ENCODE results near the gene CHPT1.
"Not testable (repeated sequence)": the region's sequence is repeated elsewhere in the genome, so short reads cannot be mapped to it uniquely, and the experiment has no call there.

CHPT1 gene

DNA sequence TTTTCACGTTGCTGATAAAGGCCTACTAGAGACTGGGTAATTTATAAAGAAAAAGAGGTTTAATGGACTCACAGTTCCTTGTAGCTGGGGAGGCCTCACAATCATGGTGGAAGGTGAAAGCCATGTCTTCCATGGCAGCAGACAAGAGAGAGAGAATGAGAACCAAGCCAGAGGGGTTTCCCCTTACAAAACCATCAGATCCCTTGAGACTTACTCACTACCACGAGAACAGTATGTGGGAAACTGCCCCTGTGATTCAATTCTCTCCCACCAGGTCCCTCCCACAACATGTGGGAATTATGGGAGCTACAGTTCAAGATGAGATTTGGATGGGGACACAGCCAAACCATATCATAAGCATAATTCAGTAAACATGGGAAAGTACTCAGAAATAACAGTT lies 36.8 kb upstream of the CHPT1 start:
- DNase-seq (ENCODE audit: low spot score); H3K27ac ChIP-seq (replicated peaks; ENCODE audit: low read length); H2BK12ac ChIP-seq (ENCODE audit: low read length); H4K91ac ChIP-seq (ENCODE audit: low read depth, low read length, poor library complexity); H2AK5ac ChIP-seq (ENCODE audit: low read depth, low read length); H3K4ac ChIP-seq (ENCODE audit: low read length); H3K4me1 ChIP-seq (ENCODE audit: control insufficient read depth in 2 of 2, insufficient read depth in 1 of 2, low read depth in 1 of 2, low read length in 2 of 2); H4K8ac ChIP-seq (ENCODE audit: low read depth, low read length); H2BK5ac ChIP-seq (ENCODE audit: low read length); H3K36me3 ChIP-seq (replicated peaks in 1 of 2; ENCODE audit: control insufficient read depth in 2 of 2, insufficient read depth in 2 of 2, low read length in 2 of 2); H3K14ac ChIP-seq (ENCODE audit: low read length); H3K4me3 ChIP-seq (ENCODE audit: low read length in 2 of 2); H3K27me3 ChIP-seq (ENCODE audit: control insufficient read depth in 3 of 3, insufficient read depth in 3 of 3, low read depth in 1 of 3, low read length in 3 of 3); H3K9ac ChIP-seq (ENCODE audit: low read depth, low read length, poor library complexity); H2BK120ac ChIP-seq (ENCODE audit: low read depth, low read length); H3K9me3 ChIP-seq (replicated peaks in 1 of 2; ENCODE audit: control insufficient read depth in 2 of 2, insufficient read depth in 1 of 2, low read depth in 1 of 2, low read length in 2 of 2); H3K18ac ChIP-seq (ENCODE audit: low read length); H3K4me2 ChIP-seq (ENCODE audit: insufficient read depth, low read length, poor library complexity, severe bottlenecking); H3K23ac ChIP-seq (ENCODE audit: low read depth, low read length, poor library complexity); H2BK15ac ChIP-seq (ENCODE audit: low read length); H2AFZ ChIP-seq (ENCODE audit: low read length); H3K79me1 ChIP-seq (ENCODE audit: low read depth, low read length): not testable (repeated sequence)
- WGBS, 2 donors (ENCODE audit: extremely low coverage in 2 of 2, insufficient read length in 2 of 2, insufficient replicate concordance in 1 of 2), result no CpG with 5 or more reads among the region's 2 CpGs

DNA sequence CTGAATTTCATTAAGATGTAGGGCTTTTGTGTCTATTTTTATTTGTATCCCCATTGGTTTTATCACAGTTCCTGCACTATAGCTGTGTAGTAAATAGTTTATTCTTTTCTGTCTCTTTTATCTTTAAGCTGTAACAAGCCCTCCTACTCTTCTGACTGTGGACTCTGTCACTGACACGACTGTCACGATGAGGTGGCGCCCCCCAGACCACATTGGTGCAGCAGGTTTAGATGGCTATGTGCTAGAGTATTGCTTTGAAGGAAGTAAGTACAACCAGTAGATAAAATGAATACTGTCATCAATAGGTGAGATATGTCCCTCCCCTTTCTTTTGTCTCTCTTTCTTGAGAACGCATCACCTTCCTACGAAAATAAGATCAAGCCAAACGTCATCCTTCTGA lies 34.1 kb upstream of the CHPT1 start:
- Histone ChIP-seq H2AK5ac (ENCODE audit: low read depth, low read length) (no peak overlapping the region), H4K8ac (ENCODE audit: low read depth, low read length) (no peak overlapping the region), H4K91ac (ENCODE audit: low read depth, low read length, poor library complexity) (no peak overlapping the region), H3K4me2 (ENCODE audit: insufficient read depth, low read length, poor library complexity, severe bottlenecking) (no peak overlapping the region), H3K36me3 (replicated peaks in 1 of 2; ENCODE audit: control insufficient read depth in 2 of 2, insufficient read depth in 2 of 2, low read length in 2 of 2) (no peaks in the 10 kb centered on the region), H2BK5ac (ENCODE audit: low read length) (no peak overlapping the region), H3K23ac (ENCODE audit: low read depth, low read length, poor library complexity) (no peak overlapping the region), H3K4ac (ENCODE audit: low read length) (no peak overlapping the region), H3K9me3 (replicated peaks in 1 of 2; ENCODE audit: control insufficient read depth in 2 of 2, insufficient read depth in 1 of 2, low read depth in 1 of 2, low read length in 2 of 2) (no peaks in the 10 kb centered on the region), H3K4me1 (ENCODE audit: control insufficient read depth in 2 of 2, insufficient read depth in 1 of 2, low read depth in 1 of 2, low read length in 2 of 2) (no peaks in the 10 kb centered on the region), H3K79me1 (ENCODE audit: low read depth, low read length) (no peaks in the 10 kb centered on the region), H3K27ac (replicated peaks; ENCODE audit: low read length) (no peak overlapping the region), H2BK120ac (ENCODE audit: low read depth, low read length) (no peak overlapping the region), H3K9ac (ENCODE audit: low read depth, low read length, poor library complexity) (no peak overlapping the region), H3K14ac (ENCODE audit: low read length) (no peak overlapping the region), H3K4me3 (ENCODE audit: low read length in 2 of 2) (no peak overlapping the region), H2AFZ (ENCODE audit: low read length) (no peak overlapping the region), H2BK15ac (ENCODE audit: low read length) (no peak overlapping the region), H3K18ac (ENCODE audit: low read length) (no peak overlapping the region), H3K27me3 (ENCODE audit: control insufficient read depth in 3 of 3, insufficient read depth in 3 of 3, low read depth in 1 of 3, low read length in 3 of 3) (peaks cover 0 to 3% (median 0%) of the 10 kb centered on the region in 3 experiments), H2BK12ac (ENCODE audit: low read length) (no peak overlapping the region)
- no CpG with 5 or more reads among the region's 6 CpGs for WGBS, 2 donors (ENCODE audit: extremely low coverage in 2 of 2, insufficient read length in 2 of 2, insufficient replicate concordance in 1 of 2)
- no peak for DNase-seq (ENCODE audit: low spot score)

DNA sequence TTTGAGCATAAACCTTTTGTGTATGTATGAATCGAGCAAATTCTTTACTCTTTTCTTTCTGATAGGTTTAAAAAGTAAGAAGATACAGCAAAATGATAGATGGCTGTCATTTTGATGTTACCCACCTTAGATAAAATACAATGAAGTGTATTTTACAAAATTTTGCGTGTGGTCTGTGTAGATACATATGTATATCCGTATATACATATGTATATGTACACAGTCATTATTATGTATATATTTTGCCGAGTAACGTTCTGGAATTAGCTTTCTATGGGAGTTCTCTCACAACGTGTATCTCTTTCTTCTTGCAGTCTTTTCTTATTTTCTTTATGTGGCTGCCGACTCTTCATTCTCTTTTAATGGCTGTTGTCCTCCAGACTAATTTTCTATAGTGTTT lies 32.4 kb upstream of the CHPT1 start:
- Histone ChIP-seq H2AK5ac (ENCODE audit: low read depth, low read length) (no peak overlapping the region), H3K27ac (replicated peaks; ENCODE audit: low read length) (no peak overlapping the region), H4K8ac (ENCODE audit: low read depth, low read length) (no peak overlapping the region), H3K18ac (ENCODE audit: low read length) (no peak overlapping the region), H3K79me1 (ENCODE audit: low read depth, low read length) (no peaks in the 10 kb centered on the region), H2BK15ac (ENCODE audit: low read length) (no peak overlapping the region), H3K9me3 (replicated peaks in 1 of 2; ENCODE audit: control insufficient read depth in 2 of 2, insufficient read depth in 1 of 2, low read depth in 1 of 2, low read length in 2 of 2) (no peaks in the 10 kb centered on the region), H3K4ac (ENCODE audit: low read length) (no peak overlapping the region), H3K36me3 (replicated peaks in 1 of 2; ENCODE audit: control insufficient read depth in 2 of 2, insufficient read depth in 2 of 2, low read length in 2 of 2) (no peaks in the 10 kb centered on the region), H2AFZ (ENCODE audit: low read length) (no peak overlapping the region), H3K4me1 (ENCODE audit: control insufficient read depth in 2 of 2, insufficient read depth in 1 of 2, low read depth in 1 of 2, low read length in 2 of 2) (no peaks in the 10 kb centered on the region), H3K27me3 (ENCODE audit: control insufficient read depth in 3 of 3, insufficient read depth in 3 of 3, low read depth in 1 of 3, low read length in 3 of 3) (no peaks in the 10 kb centered on the region), H3K23ac (ENCODE audit: low read depth, low read length, poor library complexity) (no peak overlapping the region), H3K4me2 (ENCODE audit: insufficient read depth, low read length, poor library complexity, severe bottlenecking) (no peak overlapping the region), H2BK120ac (ENCODE audit: low read depth, low read length) (no peak overlapping the region), H2BK12ac (ENCODE audit: low read length) (no peak overlapping the region), H2BK5ac (ENCODE audit: low read length) (no peak overlapping the region), H3K9ac (ENCODE audit: low read depth, low read length, poor library complexity) (no peak overlapping the region), H3K4me3 (ENCODE audit: low read length in 2 of 2) (no peak overlapping the region), H3K14ac (ENCODE audit: low read length) (no peak overlapping the region), H4K91ac (ENCODE audit: low read depth, low read length, poor library complexity) (no peak overlapping the region)
- no peak for DNase-seq (ENCODE audit: low spot score)
- WGBS, 2 donors (ENCODE audit: extremely low coverage in 2 of 2, insufficient read length in 2 of 2, insufficient replicate concordance in 1 of 2), result no CpG with 5 or more reads among the region's 7 CpGs

DNA sequence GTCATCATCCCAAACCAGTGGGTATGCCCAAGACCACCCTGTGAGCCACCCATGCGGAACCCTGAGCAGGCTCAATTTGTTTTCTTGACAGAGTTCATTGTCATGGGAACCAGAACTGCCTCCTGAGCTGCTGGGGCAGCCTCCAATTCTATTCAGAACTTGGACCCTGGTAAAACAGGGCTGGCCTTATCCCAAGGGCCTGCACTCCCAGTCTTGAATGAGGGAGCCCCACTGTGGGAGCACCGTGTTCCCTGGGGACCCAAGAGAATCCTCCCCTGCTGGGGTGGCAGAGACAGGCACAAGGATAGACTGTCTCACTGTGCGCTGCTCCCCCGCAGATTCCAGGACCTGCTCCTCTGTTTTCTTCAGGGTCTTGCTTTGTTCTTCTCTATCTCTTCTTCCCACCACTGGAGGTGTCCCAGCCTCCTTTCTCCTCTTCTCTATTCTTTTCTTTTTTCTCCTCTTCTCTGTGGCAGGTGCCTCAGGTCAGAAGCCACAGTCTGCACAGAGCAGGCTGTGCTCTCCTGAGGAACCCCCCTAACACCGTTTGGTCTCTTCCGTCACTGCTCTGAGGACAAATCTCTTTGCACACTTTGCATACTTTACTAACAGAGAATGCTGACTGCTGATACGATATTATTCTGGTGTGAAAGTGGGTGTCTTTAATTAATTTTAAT lies 31.2 kb upstream of the CHPT1 start:
- H3K23ac ChIP-seq (ENCODE audit: low read depth, low read length, poor library complexity), result no peak overlapping the region
- WGBS, 2 donors (ENCODE audit: extremely low coverage in 2 of 2, insufficient read length in 2 of 2, insufficient replicate concordance in 1 of 2), result no CpG with 5 or more reads among the region's 7 CpGs
- no peaks in the 10 kb centered on the region for H3K4me1 ChIP-seq (ENCODE audit: control insufficient read depth in 2 of 2, insufficient read depth in 1 of 2, low read depth in 1 of 2, low read length in 2 of 2)
- no peak overlapping the region for H4K91ac ChIP-seq (ENCODE audit: low read depth, low read length, poor library complexity)
- no peak overlapping the region for H2AFZ ChIP-seq (ENCODE audit: low read length)
- H3K9ac ChIP-seq (ENCODE audit: low read depth, low read length, poor library complexity), result no peak overlapping the region
- no peak overlapping the region for H2BK5ac ChIP-seq (ENCODE audit: low read length)
- no peak overlapping the region for H3K4ac ChIP-seq (ENCODE audit: low read length)
- no peak overlapping the region for H2BK12ac ChIP-seq (ENCODE audit: low read length)
- no peaks in the 10 kb centered on the region for H3K36me3 ChIP-seq (replicated peaks in 1 of 2; ENCODE audit: control insufficient read depth in 2 of 2, insufficient read depth in 2 of 2, low read length in 2 of 2)
- H2BK120ac ChIP-seq (ENCODE audit: low read depth, low read length), result no peak overlapping the region
- H4K8ac ChIP-seq (ENCODE audit: low read depth, low read length), result no peak overlapping the region
- H3K9me3 ChIP-seq (replicated peaks in 1 of 2; ENCODE audit: control insufficient read depth in 2 of 2, insufficient read depth in 1 of 2, low read depth in 1 of 2, low read length in 2 of 2), result no peaks in the 10 kb centered on the region
- H2AK5ac ChIP-seq (ENCODE audit: low read depth, low read length), result no peak overlapping the region
- DNase-seq (ENCODE audit: low spot score), result no peak
- no peaks in the 10 kb centered on the region for H3K79me1 ChIP-seq (ENCODE audit: low read depth, low read length)
- H3K27ac ChIP-seq (replicated peaks; ENCODE audit: low read length), result no peak overlapping the region
- H3K27me3 ChIP-seq (ENCODE audit: control insufficient read depth in 3 of 3, insufficient read depth in 3 of 3, low read depth in 1 of 3, low read length in 3 of 3), result no peaks in the 10 kb centered on the region
- H3K4me2 ChIP-seq (ENCODE audit: insufficient read depth, low read length, poor library complexity, severe bottlenecking), result no peak overlapping the region
- H3K18ac ChIP-seq (ENCODE audit: low read length), result no peak overlapping the region
- no peak overlapping the region for H3K4me3 ChIP-seq (ENCODE audit: low read length in 2 of 2)
- H3K14ac ChIP-seq (ENCODE audit: low read length), result no peak overlapping the region
- no peak overlapping the region for H2BK15ac ChIP-seq (ENCODE audit: low read length)

All from neuronal stem cell (in vitro differentiated cells).